IPS DF 4.7 (cell line): ENCODE results near the gene MEGF11.
"Not testable (repeated sequence)": the region's sequence is repeated elsewhere in the genome, so short reads cannot be mapped to it uniquely, and the experiment has no call there.

ENCODE experiments used
- DNase-seq: peaks from one replicate; pipeline ENCODE4 v3.0.0-alpha.2; 2013; ENCODE audit warnings: low spot score; ENCODE audit errors: extremely low read depth

The MEGF11 gene

DNA sequence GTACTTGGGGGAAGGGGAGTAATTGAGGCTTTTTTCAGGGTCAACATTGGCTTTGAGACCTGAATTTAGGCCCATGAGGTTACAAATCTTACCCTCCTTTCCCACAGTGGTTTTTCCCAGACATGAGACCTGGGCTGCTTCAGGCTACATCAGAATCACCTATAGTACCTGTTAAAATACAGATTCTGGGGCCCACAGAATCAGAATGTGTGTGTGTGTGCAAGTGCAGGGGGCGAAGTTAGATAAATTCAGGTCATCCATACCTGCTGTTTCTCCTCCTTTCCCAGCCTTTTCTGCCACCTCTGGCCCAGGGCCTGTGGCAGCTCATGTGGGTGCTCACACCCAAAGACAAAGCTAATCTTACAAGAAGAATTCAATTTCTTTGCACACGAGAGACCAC lies 273.7 kb downstream of the MEGF11 start:
- no peak for DNase-seq

DNA sequence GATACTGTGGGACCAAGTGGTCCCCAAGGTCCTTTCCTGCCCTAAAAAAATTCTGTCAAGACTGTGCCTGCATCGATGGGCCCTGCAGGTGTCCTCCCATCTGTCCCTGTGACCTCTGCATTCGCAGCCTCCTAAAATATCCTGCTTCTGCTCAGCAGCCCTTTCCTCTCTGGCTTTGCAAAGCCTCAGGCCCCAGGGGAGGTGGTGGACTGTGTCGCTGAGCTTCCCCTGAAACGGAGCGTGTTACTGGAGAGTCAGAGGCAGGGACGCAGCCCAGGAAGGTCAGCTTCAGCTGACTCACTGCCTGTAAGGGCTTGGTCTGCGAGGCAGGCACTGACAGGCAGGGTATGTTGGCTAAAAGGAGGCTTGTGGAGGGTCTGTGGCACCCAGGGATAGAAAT lies 274.2 kb downstream of the MEGF11 start:
- DNase-seq: no peak

- no peak for DNase-seq
Observed at GRCh38 chr15:65978110-65978509, 275.4 kb downstream of the MEGF11 start.

DNA sequence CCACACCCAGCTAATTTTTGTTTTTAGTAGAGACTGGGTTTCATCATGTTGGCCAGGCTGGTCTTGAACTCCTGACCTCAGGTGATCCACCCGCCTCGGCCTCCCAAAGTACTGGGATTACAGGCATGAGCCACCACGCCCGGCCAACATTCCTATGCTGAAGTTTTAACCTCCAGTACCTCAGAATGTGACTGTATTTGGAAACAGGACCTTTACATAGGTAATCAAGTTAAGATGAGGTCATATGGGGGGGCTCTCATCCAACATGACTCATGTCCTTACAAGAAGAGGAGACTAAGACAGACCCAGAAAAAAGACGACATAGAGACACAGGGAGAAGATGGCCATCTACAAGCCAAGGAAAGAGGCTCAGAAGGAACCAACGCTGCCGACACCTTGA lies 277.4 kb downstream of the MEGF11 start:
- DNase-seq: not testable (repeated sequence)

GRCh38 chr15:65971741-65971995 lies 281.9 kb downstream of the MEGF11 start:
- no peak for DNase-seq

DNA sequence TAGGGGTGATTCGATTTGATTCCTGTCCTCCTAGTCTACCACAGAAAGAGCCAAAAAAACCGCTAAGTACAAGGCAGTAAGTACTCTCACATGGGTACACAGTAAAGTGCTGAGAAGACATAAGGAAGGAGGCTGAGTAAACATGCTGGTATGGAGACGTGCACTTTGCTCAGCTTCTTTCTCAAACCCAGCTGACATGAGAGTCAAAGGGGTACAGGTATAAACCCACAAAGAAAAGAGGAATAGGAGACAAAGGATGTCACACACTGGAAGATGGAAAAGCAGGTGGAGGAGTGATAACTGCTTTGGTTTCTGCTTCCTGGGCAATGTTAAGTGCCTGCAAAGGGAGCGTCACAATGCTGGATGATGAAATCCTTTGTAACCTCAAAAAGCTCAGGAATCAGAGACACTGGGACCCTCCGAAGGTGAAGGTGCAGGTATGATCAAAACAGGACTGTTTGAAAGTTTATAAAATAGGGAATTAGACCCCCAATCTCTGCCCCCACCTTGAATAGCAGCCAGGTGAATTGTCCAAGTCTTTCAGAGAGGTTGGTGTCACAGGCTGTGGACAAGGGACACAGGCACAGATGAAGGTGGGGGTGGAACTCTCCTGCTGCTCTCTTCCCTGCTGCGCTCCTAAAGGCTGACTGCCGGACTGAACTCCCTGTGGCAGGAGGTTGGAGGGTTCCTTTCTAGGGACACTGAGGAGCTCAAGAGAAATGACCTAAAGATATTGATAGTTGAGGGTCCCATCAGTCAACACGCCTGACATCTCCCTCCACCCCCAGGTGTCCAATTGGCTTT lies 282.4 kb downstream of the MEGF11 start:
- DNase-seq: no peak

DNA sequence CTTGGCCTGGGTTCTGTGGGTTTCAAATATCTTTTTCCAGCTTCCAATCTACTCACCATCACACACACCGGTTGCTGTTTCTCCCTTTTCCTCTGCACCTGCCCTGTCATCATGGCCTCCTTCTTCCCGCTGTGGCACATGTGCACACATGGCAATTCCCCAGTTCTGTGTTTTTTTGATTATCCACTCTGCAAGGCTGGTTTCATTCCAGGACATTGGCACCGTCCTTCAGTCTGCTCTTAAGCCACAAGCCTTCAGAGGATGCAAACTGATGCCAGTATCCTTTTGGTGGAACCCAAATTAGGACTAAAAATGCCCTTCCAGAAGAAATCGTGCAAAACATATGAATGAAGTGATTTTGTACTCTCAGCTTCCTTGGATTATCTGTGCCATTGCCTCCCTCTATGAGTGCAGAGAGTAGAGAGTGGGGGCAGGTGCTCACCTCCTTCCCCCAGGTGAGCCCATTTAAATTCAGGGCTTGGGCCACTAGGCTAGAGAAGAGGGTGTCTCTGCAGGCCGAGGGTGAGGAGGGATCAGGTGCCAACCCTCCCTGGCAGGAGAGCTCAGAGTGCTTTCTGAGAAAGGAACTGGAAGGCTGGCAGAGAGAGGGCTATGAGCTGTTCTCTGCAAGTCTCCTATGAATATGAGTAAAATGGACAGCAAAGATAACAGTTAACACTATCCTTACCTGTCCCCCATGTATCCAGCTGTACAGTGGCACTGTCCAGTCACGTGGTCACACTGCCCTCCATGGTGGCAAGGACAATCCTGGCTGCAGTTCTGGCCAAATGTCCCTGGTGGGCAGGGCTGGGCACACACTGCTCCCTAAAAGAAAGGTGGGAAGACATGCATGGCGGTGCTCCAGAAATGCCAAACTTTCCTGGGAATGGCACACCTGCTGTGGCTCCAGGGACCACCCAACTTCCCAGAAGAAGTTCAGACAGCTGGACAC lies 283.4 kb downstream of the MEGF11 start:
- no peak for DNase-seq

- no peak for DNase-seq
Observed at GRCh38 chr15:65968511-65968910, 285.0 kb downstream of the MEGF11 start.

GRCh38 chr15:65964792-65965433 lies 288.6 kb downstream of the MEGF11 start:
- DNase-seq: no peak

GRCh38 chr15:65963911-65964482 lies 289.6 kb downstream of the MEGF11 start:
- DNase-seq: no peak

- DNase-seq: no peak
Observed at GRCh38 chr15:65963358-65963757, 290.2 kb downstream of the MEGF11 start.

GRCh38 chr15:65962187-65962586 lies 291.4 kb downstream of the MEGF11 start:
- no peak for DNase-seq

DNA sequence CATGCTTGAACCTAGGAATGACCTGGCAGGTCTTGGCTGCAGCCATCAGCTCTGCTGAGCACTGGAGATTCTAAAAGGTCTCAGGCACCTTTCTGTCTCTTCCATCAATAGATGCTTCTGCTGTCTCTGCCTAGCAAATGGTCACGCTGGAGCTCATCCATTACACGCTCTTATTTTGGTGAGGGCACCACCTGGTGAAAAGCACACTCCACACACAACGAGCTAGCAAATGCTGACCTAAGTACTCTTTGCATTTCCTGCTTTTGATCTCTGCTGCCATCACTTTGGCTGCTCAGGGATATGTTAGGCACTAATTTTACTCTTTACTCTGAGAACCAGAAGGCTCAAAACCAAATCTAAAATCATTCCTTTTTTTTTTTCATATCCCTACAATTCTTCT lies 293.0 kb downstream of the MEGF11 start:
- DNase-seq: no peak

GRCh38 chr15:65958835-65959234 lies 294.7 kb downstream of the MEGF11 start:
- no peak for DNase-seq

- DNase-seq: no peak
Observed at GRCh38 chr15:65957451-65957850, 296.1 kb downstream of the MEGF11 start.

- DNase-seq: no peak
Observed at GRCh38 chr15:65956899-65957298, 296.7 kb downstream of the MEGF11 start.

DNA sequence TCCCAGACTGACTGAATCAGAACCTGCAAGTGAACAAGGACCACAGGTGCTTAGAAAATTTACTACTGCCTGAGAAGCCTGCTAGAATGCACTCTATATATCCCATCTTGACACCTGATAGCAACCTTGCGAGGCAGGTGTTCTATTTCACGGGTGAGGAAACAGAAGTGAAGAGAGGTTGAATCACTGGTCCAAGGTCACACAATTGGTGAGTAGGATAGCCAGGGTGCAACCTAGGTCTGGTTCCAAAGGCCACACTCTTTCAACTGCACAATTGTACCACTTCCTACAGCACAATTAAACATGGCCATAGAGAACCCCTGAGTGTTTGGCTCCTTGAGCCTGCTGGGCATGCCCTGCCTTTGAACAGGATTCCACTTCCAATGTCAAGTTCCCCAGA lies 297.2 kb downstream of the MEGF11 start:
- no peak for DNase-seq

DNA sequence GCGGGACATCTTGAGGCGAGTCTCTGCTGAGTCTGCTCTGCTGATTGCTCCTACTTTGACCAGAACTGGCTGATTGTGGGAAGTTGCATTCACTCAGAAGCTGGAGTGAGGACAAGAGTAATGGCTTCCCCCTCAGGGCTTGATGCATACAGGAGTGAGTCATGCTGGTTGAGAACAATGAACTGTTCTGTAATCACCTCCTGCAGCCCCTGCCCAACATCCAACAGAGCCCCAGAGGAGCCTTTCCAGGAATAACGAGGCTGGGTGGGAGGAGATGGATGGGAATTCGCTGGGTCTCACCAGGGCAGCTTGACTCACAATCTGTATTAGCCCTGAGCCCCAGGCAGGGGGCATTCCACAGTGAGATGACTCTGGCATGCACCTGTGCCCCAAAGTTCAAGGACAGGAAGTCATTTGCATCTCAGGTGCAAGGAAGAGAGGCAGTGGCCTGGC lies 299.2 kb downstream of the MEGF11 start:
- peak; percentile 74 for DNase-seq

GRCh38 chr15:65953622-65954021 lies 299.9 kb downstream of the MEGF11 start:
- no peak for DNase-seq

DNA sequence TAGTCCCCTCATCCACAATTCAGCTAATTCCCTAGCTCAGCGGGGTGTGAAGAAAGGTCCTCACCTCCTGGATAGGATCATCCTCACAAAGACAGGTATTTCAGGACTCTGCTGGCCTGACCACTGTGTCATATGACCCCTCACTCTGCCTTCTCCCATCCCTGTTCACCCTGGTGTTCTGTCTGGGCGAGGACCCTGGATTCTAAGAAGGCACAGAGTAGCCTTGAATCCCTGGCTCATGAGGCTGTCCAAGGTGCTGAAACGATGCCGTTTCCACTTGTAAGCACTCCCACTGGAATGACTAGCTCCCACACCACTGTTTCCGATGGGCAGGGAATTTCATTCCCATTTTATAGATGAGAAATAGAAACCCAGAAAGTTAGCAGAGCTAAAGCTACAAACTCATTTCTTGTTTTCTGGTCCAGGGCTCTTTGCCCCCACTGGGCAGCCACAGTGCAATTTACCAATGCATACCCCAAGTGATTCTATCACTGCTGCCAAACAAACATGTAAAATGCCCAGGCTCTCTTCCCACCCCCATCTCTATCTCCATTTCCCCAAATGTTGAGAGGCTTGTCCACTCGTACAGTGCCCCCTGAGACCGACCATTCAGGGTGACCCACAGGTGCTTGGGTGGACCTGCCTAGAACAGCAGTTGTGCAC lies 301.0 kb downstream of the MEGF11 start:
- DNase-seq: peak; percentile 51

- DNase-seq: no peak
Observed at GRCh38 chr15:65951007-65951406, 302.5 kb downstream of the MEGF11 start.
